Neural cell (in vitro differentiated cells): ENCODE results near the gene STK38. TPM values are rescaled to one million over a fixed set of nuclear protein-coding genes. Genes with fewer than 3 reads are reported as not detected.

ENCODE experiments used
- H2AFZ ChIP-seq: fragments of 200-600, 300-800 bp; sonication (generic), shearing (Covaris generic); 2 replicates; pipeline ENCODE4 v1.6.0; 2014; ENCODE audit warnings: low read depth, mild to moderate bottlenecking, antibody characterized with exemption, low read length, moderate library complexity
- H3F3A ChIP-seq: fragments of 200-600 bp; shearing (Covaris generic); 2 replicates; pipeline ENCODE4 v1.6.1; 2016; ENCODE audit warnings: mild to moderate bottlenecking, moderate library complexity, mixed read lengths, antibody characterized with exemption, low read length; ENCODE audit not compliant: insufficient read depth, poor library complexity, severe bottlenecking
- H3K27ac ChIP-seq: fragments of 200-600, 300-800 bp; sonication (generic), shearing (Covaris generic); 2 replicates; pipeline ENCODE4 v1.5.1; 2014; ENCODE audit warnings: mild to moderate bottlenecking, low read length, moderate library complexity
- H3K27me3 ChIP-seq: fragments of 300-800, 200-600 bp; sonication (generic), shearing (Covaris generic); 2 replicates; pipeline ENCODE4 v1.6.0; 2014; ENCODE audit warnings: mild to moderate bottlenecking, low read depth, low read length, moderate library complexity; ENCODE audit not compliant: insufficient read depth
- H3K36me3 ChIP-seq: fragments of 300-800, 200-600 bp; sonication (generic), shearing (Covaris generic); 2 replicates; pipeline ENCODE4 v1.5.1; 2014; ENCODE audit warnings: mild to moderate bottlenecking, antibody characterized with exemption, low read length, moderate library complexity; ENCODE audit not compliant: insufficient read depth
- H3K4me2 ChIP-seq: fragments of 300-800, 200-600 bp; sonication (generic), shearing (Covaris generic); 2 replicates; pipeline ENCODE4 v1.6.0; 2014; ENCODE audit warnings: mild to moderate bottlenecking, low read length
- H3K4me3 ChIP-seq: fragments of 300-800, 200-600 bp; sonication (generic), shearing (Covaris generic); 2 replicates; pipeline ENCODE4 v1.5.1; 2014; ENCODE audit warnings: mild to moderate bottlenecking, low read length, moderate library complexity
- H3K79me2 ChIP-seq: fragments of 200-600 bp; shearing (Covaris generic); replicated peaks from 2 replicates; pipeline ENCODE4 v1.6.0; 2014; ENCODE audit warnings: mild to moderate bottlenecking, low read length, moderate library complexity; ENCODE audit not compliant: insufficient read depth
- H3K9ac ChIP-seq: fragments of 300-800, 200-600 bp; sonication (generic), shearing (Covaris generic); 2 replicates; pipeline ENCODE4 v1.6.1; 2016; ENCODE audit warnings: mild to moderate bottlenecking, low read length, mixed read lengths
- H3K9me2 ChIP-seq: fragments of 200-600 bp; shearing (Covaris generic); 2 replicates; pipeline ENCODE4 v1.6.1; 2016; ENCODE audit warnings: mild to moderate bottlenecking, low read length, mixed read lengths; ENCODE audit not compliant: insufficient read depth
- H3K9me3 ChIP-seq: fragments of 200-600, 300-800 bp; sonication (generic), shearing (Covaris generic); 2 replicates; pipeline ENCODE4 v1.6.1; 2016; ENCODE audit warnings: mild to moderate bottlenecking, mixed run types, low read length, moderate library complexity, mixed read lengths
- H4K20me1 ChIP-seq: fragments of 200-600 bp; shearing (Covaris generic); 2 replicates; pipeline ENCODE4 v1.6.1; 2016; ENCODE audit warnings: mild to moderate bottlenecking, mixed run types; ENCODE audit not compliant: insufficient read depth
- CTCF ChIP-seq: fragments of 450-650 bp; IDR thresholded peaks from 2 replicates; pipeline ENCODE4 v1.5.1; 2014; ENCODE audit warnings: antibody characterized with exemption, mild to moderate bottlenecking, moderate library complexity; ENCODE audit not compliant: poor library complexity, severe bottlenecking
- EP300 ChIP-seq: fragments of 450-650 bp; conservative IDR thresholded peaks from 2 replicates; pipeline ENCODE4 v1.6.1; 2014; ENCODE audit warnings: antibody characterized with exemption, mild to moderate bottlenecking, moderate library complexity; ENCODE audit not compliant: poor library complexity, severe bottlenecking
- EZH2 ChIP-seq: fragments of 200-600, 300-800 bp; shearing (Covaris generic), sonication (generic); IDR thresholded peaks from 2 replicates; pipeline ENCODE4 v1.6.1; 2014; ENCODE audit warnings: antibody characterized with exemption, low read length, borderline replicate concordance, mild to moderate bottlenecking; ENCODE audit not compliant: insufficient read depth, poor library complexity, severe bottlenecking
- MXI1 ChIP-seq: fragments of 450-650 bp; conservative IDR thresholded peaks from 2 replicates; pipeline ENCODE4 v1.6.1; 2014; ENCODE audit warnings: antibody characterized with exemption, mild to moderate bottlenecking; ENCODE audit not compliant: poor library complexity, severe bottlenecking
- POLR2AphosphoS5 ChIP-seq: IDR thresholded peaks from 2 replicates; pipeline ENCODE4 v1.6.1; 2012
- RAD21 ChIP-seq: fragments of 450-650 bp; conservative IDR thresholded peaks from 2 replicates; pipeline ENCODE4 v1.6.1; 2014; ENCODE audit warnings: antibody characterized with exemption, mild to moderate bottlenecking, moderate library complexity
- SMC3 ChIP-seq: fragments of 450-650 bp; conservative IDR thresholded peaks from 2 replicates; pipeline ENCODE4 v1.6.1; 2014; ENCODE audit warnings: antibody characterized with exemption, mild to moderate bottlenecking, moderate library complexity; ENCODE audit not compliant: poor library complexity
- TAF1 ChIP-seq: IDR thresholded peaks from 2 replicates; pipeline ENCODE4 v1.6.1; 2012; ENCODE audit warnings: low read depth
- polyA plus RNA-seq: library from polyadenylated mRNA; depleted of rRNA; stranded (reverse); fragments of >200 nt; gene quantifications from 2 replicates; pipeline ENCODE4 v1.2.3, GENCODE V29; 2014
- TF ChIP-seq, protein P1 (sequence below): IDR thresholded peaks from 2 replicates; pipeline ENCODE4 v1.6.1; 2012; ENCODE audit warnings: borderline replicate concordance

The STK38 gene
- polyA plus RNA-seq, 1 donor from 2014 or later, result 58.7 TPM

GRCh38 chr6:36548401-36548743, 1.1 kb upstream of the STK38 start:
- Histone ChIP-seq H3K9ac (no peak overlapping the region), H3K4me3 (no peak overlapping the region), H4K20me1 (no peaks in the 10 kb centered on the region), H2AFZ (no peak overlapping the region), H3K27me3 (no peaks in the 10 kb centered on the region), H3K36me3 (no peaks in the 10 kb centered on the region), H3F3A (no peaks in the 10 kb centered on the region), H3K27ac (no peak overlapping the region), H3K79me2 (peaks cover 34% of the 10 kb centered on the region), H3K9me3 (no peaks in the 10 kb centered on the region), H3K4me2 (no peak overlapping the region), H3K9me2 (no peaks in the 10 kb centered on the region)
- TF ChIP-seq EP300, result no peak
- TF ChIP-seq, protein P1, sequence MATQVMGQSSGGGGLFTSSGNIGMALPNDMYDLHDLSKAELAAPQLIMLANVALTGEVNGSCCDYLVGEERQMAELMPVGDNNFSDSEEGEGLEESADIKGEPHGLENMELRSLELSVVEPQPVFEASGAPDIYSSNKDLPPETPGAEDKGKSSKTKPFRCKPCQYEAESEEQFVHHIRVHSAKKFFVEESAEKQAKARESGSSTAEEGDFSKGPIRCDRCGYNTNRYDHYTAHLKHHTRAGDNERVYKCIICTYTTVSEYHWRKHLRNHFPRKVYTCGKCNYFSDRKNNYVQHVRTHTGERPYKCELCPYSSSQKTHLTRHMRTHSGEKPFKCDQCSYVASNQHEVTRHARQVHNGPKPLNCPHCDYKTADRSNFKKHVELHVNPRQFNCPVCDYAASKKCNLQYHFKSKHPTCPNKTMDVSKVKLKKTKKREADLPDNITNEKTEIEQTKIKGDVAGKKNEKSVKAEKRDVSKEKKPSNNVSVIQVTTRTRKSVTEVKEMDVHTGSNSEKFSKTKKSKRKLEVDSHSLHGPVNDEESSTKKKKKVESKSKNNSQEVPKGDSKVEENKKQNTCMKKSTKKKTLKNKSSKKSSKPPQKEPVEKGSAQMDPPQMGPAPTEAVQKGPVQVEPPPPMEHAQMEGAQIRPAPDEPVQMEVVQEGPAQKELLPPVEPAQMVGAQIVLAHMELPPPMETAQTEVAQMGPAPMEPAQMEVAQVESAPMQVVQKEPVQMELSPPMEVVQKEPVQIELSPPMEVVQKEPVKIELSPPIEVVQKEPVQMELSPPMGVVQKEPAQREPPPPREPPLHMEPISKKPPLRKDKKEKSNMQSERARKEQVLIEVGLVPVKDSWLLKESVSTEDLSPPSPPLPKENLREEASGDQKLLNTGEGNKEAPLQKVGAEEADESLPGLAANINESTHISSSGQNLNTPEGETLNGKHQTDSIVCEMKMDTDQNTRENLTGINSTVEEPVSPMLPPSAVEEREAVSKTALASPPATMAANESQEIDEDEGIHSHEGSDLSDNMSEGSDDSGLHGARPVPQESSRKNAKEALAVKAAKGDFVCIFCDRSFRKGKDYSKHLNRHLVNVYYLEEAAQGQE, result no peak
- TF ChIP-seq MXI1, result no peak
- no peak for TF ChIP-seq TAF1
- no peak for TF ChIP-seq POLR2AphosphoS5
- no peak for TF ChIP-seq CTCF
- no peak for TF ChIP-seq SMC3
- no peak for TF ChIP-seq RAD21
- TF ChIP-seq EZH2, result no peak

- no peaks in the 10 kb centered on the region for H3K27me3 ChIP-seq
- no peak overlapping the region for H3K4me2 ChIP-seq
- TF ChIP-seq MXI1, result no peak
- TF ChIP-seq EZH2, result no peak
- no peak for TF ChIP-seq TAF1
- no peak for TF ChIP-seq RAD21
- no peak for TF ChIP-seq SMC3
- no peak for TF ChIP-seq EP300
- TF ChIP-seq CTCF, result no peak
- TF ChIP-seq, protein P1, result no peak
- no peak for TF ChIP-seq POLR2AphosphoS5
- H2AFZ ChIP-seq, result no peak overlapping the region
- peak overlapping the region; percentile 93 for H3K9ac ChIP-seq
- H4K20me1 ChIP-seq, result no peaks in the 10 kb centered on the region
- H3K4me3 ChIP-seq, result peak overlapping the region; percentile 88
- peak overlapping the region; percentile 91 for H3K27ac ChIP-seq
- H3K9me2 ChIP-seq, result no peaks in the 10 kb centered on the region
- no peaks in the 10 kb centered on the region for H3F3A ChIP-seq
- H3K79me2 ChIP-seq, result peaks cover 38% of the 10 kb centered on the region
- H3K36me3 ChIP-seq, result no peaks in the 10 kb centered on the region
- no peaks in the 10 kb centered on the region for H3K9me3 ChIP-seq
Observed at GRCh38 chr6:36547646-36548400, 544 bp upstream of the STK38 start.
